Measurements from ENCODE around the gene SLC4A1. TPM values are rescaled to one million over a fixed set of nuclear protein-coding genes. Genes with fewer than 3 reads are reported as not detected.

The SLC4A1 gene
- total and polyA plus RNA-seq, 4 donors: 0.14 to 1,478 TPM; not detected in 2

- WGBS: 68% methylated on average over 10 of the region's 10 CpGs
- no peak overlapping the region for H3K4me3 ChIP-seq (ENCODE audit: low read depth in 1 of 3, low read length in 3 of 3)
- H3K9ac ChIP-seq (ENCODE audit: low read depth in 1 of 2, low read length in 2 of 2): no peak overlapping the region
- H3K9me3 ChIP-seq (ENCODE audit: control insufficient read depth in 4 of 4, low read length in 3 of 4): no peaks in the 10 kb centered on the region
- no peaks in the 10 kb centered on the region for H3K4me1 ChIP-seq (ENCODE audit: control insufficient read depth in 4 of 4, insufficient read depth in 4 of 4, low read length in 3 of 4)
- no peaks in the 10 kb centered on the region for H3K27me3 ChIP-seq (ENCODE audit: control insufficient read depth in 4 of 4, insufficient read depth in 4 of 4, low read length in 3 of 4)
- no peaks in the 10 kb centered on the region for H3K36me3 ChIP-seq (ENCODE audit: control insufficient read depth in 4 of 4, insufficient read depth in 3 of 4, low read depth in 1 of 4, low read length in 3 of 4)
- TF ChIP-seq RXRA (IDR thresholded peaks at IDR 0.05) (no peak), YY1 (IDR thresholded peaks at IDR 0.05) (no peak), RAD21 (IDR thresholded peaks at IDR 0.05) (no peak), TAF1 (conservative IDR thresholded peaks at IDR 0.05) (no peak), REST (IDR thresholded peaks at IDR 0.05) (no peak), NR2F2 (IDR thresholded peaks at IDR 0.05) (no peak), FOXA2 (IDR thresholded peaks at IDR 0.05) (no peak), ATF3 (IDR thresholded peaks at IDR 0.05) (no peak), GABPA (IDR thresholded peaks at IDR 0.05 in 1 of 2, conservative IDR thresholded peaks at IDR 0.05 in 1 of 2) (no peak), EGR1 (IDR thresholded peaks at IDR 0.05; ENCODE audit: low read depth in 2 of 2) (no peak), HNF4A (conservative IDR thresholded peaks at IDR 0.05) (no peak), CTCF (IDR thresholded peaks at IDR 0.05; ENCODE audit: low read depth, low read length, missing input control) (no peak), HNF4G (IDR thresholded peaks at IDR 0.05) (no peak), SP1 (IDR thresholded peaks at IDR 0.05) (no peak), FOXA1 (IDR thresholded peaks at IDR 0.05) (no peak), MAX (IDR thresholded peaks at IDR 0.05) (no peak), JUND (IDR thresholded peaks at IDR 0.05) (no peak), ZBTB33 (IDR thresholded peaks at IDR 0.05) (no peak)
- H3K27ac ChIP-seq (ENCODE audit: low read depth in 1 of 2, low read length in 2 of 2): no peak overlapping the region
- DNase-seq (ENCODE audit: low spot score): no peak
These were observed 13.4 kb downstream of the SLC4A1 start for GRCh38 chr17:44254361-44255095.

Data from liver (tissue), 9 donors.